DOHH2 (cell line): ENCODE data around the gene RFLNA.
"Not testable (repeated sequence)": the region's sequence is repeated elsewhere in the genome, so short reads cannot be mapped to it uniquely, and the experiment has no call there.

Experiments
- H3F3A ChIP-seq: fragments of 200-600 bp; sonication (generic), shearing (Covaris generic); 2 replicates; pipeline ENCODE4 v1.6.0; 2016; ENCODE audit warnings: antibody characterized with exemption, mild to moderate bottlenecking; ENCODE audit not compliant: control insufficient read depth, insufficient read depth
- H3K27ac ChIP-seq: fragments of 200-600 bp; sonication (generic); 2 replicates; pipeline ENCODE4 v1.5.1; 2014; ENCODE audit warnings: low read depth, mild to moderate bottlenecking, low read length, moderate library complexity
- H3K27me3 ChIP-seq: fragments of 200-600 bp; sonication (generic); 2 replicates; pipeline ENCODE4 v1.6.1; 2014; ENCODE audit warnings: mild to moderate bottlenecking, low read length, mixed read lengths; ENCODE audit not compliant: control insufficient read depth
- H3K36me3 ChIP-seq: fragments of 200-600 bp; sonication (generic); 2 replicates; pipeline ENCODE4 v1.6.1; 2014; ENCODE audit warnings: mild to moderate bottlenecking, low read length, moderate library complexity, mixed read lengths; ENCODE audit not compliant: control insufficient read depth
- H3K4me1 ChIP-seq: fragments of 200-600 bp; sonication (generic); 2 replicates; pipeline ENCODE4 v1.6.1; 2014; ENCODE audit warnings: mild to moderate bottlenecking, low read length, mixed read lengths; ENCODE audit not compliant: control insufficient read depth
- H3K4me2 ChIP-seq: fragments of 200-600 bp; sonication (generic); 2 replicates; pipeline ENCODE4 v1.6.0; 2014; ENCODE audit warnings: mild to moderate bottlenecking, low read length, moderate library complexity
- H3K4me3 ChIP-seq: fragments of 200-600 bp; sonication (generic); 2 replicates; pipeline ENCODE4 v1.5.1; 2014; ENCODE audit warnings: mild to moderate bottlenecking, low read length, mixed read lengths
- H3K79me2 ChIP-seq: fragments of 200-600 bp; sonication (generic); 2 replicates; pipeline ENCODE4 v1.6.1; 2014; ENCODE audit warnings: mild to moderate bottlenecking, low read length, mixed read lengths; ENCODE audit not compliant: control insufficient read depth
- H3K9me2 ChIP-seq: fragments of 200-600 bp; sonication (generic); replicated peaks from 2 replicates; pipeline ENCODE4 v1.6.1; 2014; ENCODE audit warnings: mild to moderate bottlenecking, low read length, mixed read lengths; ENCODE audit not compliant: control insufficient read depth
- H3K9me3 ChIP-seq: fragments of 200-600 bp; sonication (generic); 2 replicates; pipeline ENCODE4 v1.6.1; 2014; ENCODE audit warnings: antibody characterized with exemption, low read length, mixed read lengths; ENCODE audit not compliant: control insufficient read depth, insufficient read depth
- H4K20me1 ChIP-seq: fragments of 200-600 bp; sonication (generic); 2 replicates; pipeline ENCODE4 v1.6.0; 2014; ENCODE audit warnings: low read depth, mild to moderate bottlenecking, antibody characterized with exemption, low read length, moderate library complexity; ENCODE audit not compliant: control insufficient read depth, insufficient read depth
- EZH2phosphoT487 ChIP-seq: fragments of 200-600 bp; sonication (generic); IDR thresholded peaks from 2 replicates; pipeline ENCODE4 v1.6.1; 2017; ENCODE audit warnings: borderline replicate concordance, mild to moderate bottlenecking, antibody characterized with exemption, low read length, moderate library complexity, mixed read lengths
- TF ChIP-seq, protein P1 (sequence below): fragments of 200-600 bp; sonication (generic); IDR thresholded peaks from one replicate; pipeline ENCODE4 v1.5.1; 2014; ENCODE audit warnings: antibody characterized with exemption, mild to moderate bottlenecking, low read depth, low read length; ENCODE audit not compliant: poor library complexity, severe bottlenecking

The RFLNA gene

DNA sequence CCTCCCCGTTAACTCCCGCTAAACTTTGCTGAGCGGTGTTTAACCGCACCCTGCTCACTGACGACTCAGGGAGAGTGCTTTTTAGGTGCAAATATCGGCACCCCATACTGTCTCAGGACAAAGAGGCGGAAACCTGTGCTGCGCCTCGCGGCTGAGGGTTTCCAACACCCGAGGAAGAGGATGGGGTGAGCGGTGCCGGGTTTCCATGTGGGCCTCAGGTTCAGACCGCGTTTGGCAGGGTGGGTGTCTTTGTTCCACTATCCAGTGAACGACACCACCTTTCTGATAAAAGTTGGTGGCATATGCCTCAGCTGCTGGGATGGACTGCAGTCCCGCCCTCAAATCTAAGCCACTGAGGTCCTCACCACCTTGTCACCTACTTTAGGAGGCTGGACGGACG lies 3.0 kb downstream of the RFLNA start:
- no peaks in the 10 kb centered on the region for H3K79me2 ChIP-seq
- H3K36me3 ChIP-seq: no peaks in the 10 kb centered on the region
- no peaks in the 10 kb centered on the region for H3K9me2 ChIP-seq
- H3K4me1 ChIP-seq: no peaks in the 10 kb centered on the region
- no peak overlapping the region for H3K4me3 ChIP-seq
- H3K27me3 ChIP-seq: peaks cover 11% of the 10 kb centered on the region
- no peaks in the 10 kb centered on the region for H4K20me1 ChIP-seq
- no peak overlapping the region for H3K4me2 ChIP-seq
- H3F3A ChIP-seq: no peaks in the 10 kb centered on the region
- H3K27ac ChIP-seq: no peak overlapping the region
- H3K9me3 ChIP-seq: no peaks in the 10 kb centered on the region
- TF ChIP-seq EZH2phosphoT487: no peak
- TF ChIP-seq, protein P1, sequence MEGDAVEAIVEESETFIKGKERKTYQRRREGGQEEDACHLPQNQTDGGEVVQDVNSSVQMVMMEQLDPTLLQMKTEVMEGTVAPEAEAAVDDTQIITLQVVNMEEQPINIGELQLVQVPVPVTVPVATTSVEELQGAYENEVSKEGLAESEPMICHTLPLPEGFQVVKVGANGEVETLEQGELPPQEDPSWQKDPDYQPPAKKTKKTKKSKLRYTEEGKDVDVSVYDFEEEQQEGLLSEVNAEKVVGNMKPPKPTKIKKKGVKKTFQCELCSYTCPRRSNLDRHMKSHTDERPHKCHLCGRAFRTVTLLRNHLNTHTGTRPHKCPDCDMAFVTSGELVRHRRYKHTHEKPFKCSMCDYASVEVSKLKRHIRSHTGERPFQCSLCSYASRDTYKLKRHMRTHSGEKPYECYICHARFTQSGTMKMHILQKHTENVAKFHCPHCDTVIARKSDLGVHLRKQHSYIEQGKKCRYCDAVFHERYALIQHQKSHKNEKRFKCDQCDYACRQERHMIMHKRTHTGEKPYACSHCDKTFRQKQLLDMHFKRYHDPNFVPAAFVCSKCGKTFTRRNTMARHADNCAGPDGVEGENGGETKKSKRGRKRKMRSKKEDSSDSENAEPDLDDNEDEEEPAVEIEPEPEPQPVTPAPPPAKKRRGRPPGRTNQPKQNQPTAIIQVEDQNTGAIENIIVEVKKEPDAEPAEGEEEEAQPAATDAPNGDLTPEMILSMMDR: no peak

- Histone ChIP-seq H3K79me2 (no peaks in the 10 kb centered on the region), H3K9me3 (no peaks in the 10 kb centered on the region), H4K20me1 (no peaks in the 10 kb centered on the region), H3K4me3 (no peak overlapping the region), H3K9me2 (no peaks in the 10 kb centered on the region), H3K4me1 (no peaks in the 10 kb centered on the region), H3K27ac (no peak overlapping the region), H3F3A (no peaks in the 10 kb centered on the region), H3K27me3 (peaks cover 11% of the 10 kb centered on the region), H3K36me3 (no peaks in the 10 kb centered on the region), H3K4me2 (no peak overlapping the region)
- no peak for TF ChIP-seq EZH2phosphoT487
- TF ChIP-seq, protein P1: no peak
Observed at GRCh38 chr12:124298685-124299410, 4.0 kb downstream of the RFLNA start.

DNA sequence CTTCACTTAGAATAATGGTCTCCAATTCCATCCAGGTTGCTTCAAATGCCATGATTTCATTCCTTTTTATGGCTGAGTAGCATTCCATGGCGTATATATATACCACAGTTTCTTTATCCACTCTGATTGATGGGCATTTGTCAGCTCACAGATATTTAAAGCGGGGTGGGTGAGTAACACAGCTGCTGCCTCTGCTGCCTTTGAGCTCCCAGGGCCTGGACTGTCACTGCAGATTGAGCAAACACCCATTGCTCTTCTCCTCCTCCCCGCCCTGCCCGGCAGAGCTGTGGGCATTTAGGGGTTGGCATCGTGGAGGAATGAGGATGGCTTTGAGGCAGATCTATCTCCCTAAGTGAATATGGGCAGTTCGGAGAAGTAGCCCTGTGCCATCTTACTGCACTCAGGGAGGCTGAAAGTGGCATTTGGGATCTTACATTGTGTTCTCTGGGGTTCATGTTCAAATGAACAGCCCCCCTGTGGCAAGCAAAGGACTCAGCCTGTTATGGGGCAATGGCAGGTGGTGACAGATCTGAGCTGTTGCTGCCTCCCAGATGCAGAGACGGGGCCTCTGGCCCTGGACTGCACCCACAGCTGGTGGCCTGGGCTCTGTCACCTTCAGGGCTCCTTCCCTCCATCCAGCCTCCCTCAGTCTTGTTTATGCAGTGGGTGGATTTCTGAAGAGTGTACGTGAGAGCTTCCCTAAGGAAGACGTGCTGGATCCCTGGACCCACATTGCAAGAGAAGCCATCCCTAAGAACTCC lies 4.9 kb downstream of the RFLNA start:
- H3K9me3 ChIP-seq: no peaks in the 10 kb centered on the region
- H3K4me3 ChIP-seq: no peak overlapping the region
- H3K4me2 ChIP-seq: no peak overlapping the region
- H3K4me1 ChIP-seq: no peaks in the 10 kb centered on the region
- no peak overlapping the region for H3K27ac ChIP-seq
- no peaks in the 10 kb centered on the region for H3K36me3 ChIP-seq
- no peaks in the 10 kb centered on the region for H3K9me2 ChIP-seq
- no peaks in the 10 kb centered on the region for H4K20me1 ChIP-seq
- TF ChIP-seq, protein P1: no peak
- no peak for TF ChIP-seq EZH2phosphoT487
- no peaks in the 10 kb centered on the region for H3K79me2 ChIP-seq
- no peaks in the 10 kb centered on the region for H3F3A ChIP-seq
- peaks cover 11% of the 10 kb centered on the region for H3K27me3 ChIP-seq

GRCh38 chr12:124300657-124301056 lies 5.8 kb downstream of the RFLNA start:
- H4K20me1 ChIP-seq, H3K79me2 ChIP-seq, H3F3A ChIP-seq, H3K36me3 ChIP-seq, H3K27ac ChIP-seq, H3K9me2 ChIP-seq, H3K4me1 ChIP-seq, H3K4me3 ChIP-seq, H3K4me2 ChIP-seq, H3K9me3 ChIP-seq: not testable (repeated sequence)
- peaks cover 11% of the 10 kb centered on the region for H3K27me3 ChIP-seq
